GM12874 (cell line): ENCODE data around the gene ZNF329.

ENCODE experiments used
- TF ChIP-seq, protein P1 (sequence below): IDR thresholded peaks from 2 replicates; pipeline ENCODE4 v1.5.1; 2011; ENCODE audit warnings: low read depth, mild to moderate bottlenecking, control low read depth, low read length, moderate library complexity; ENCODE audit not compliant: insufficient read depth

The ZNF329 gene

DNA sequence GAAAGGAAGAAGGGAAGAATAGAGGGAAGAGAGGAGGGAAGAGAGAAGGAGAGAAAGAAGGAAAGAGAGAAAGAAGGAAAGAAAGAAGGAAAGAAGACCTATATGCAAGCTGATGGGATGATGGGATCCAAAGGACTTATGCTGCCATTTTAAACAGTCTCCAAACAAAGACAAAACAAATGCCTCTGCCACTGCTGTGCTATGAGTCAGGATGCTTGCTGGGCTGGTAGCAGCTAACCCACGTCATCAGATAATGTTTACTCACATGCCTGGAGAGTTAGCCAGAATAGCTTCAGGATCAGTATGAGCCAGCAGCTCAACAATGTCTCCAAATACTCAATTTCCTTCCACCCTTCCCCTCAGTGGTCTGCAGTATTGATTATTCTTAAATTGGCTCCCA, 20.3 kb upstream of the ZNF329 start:
- TF ChIP-seq, protein P1, sequence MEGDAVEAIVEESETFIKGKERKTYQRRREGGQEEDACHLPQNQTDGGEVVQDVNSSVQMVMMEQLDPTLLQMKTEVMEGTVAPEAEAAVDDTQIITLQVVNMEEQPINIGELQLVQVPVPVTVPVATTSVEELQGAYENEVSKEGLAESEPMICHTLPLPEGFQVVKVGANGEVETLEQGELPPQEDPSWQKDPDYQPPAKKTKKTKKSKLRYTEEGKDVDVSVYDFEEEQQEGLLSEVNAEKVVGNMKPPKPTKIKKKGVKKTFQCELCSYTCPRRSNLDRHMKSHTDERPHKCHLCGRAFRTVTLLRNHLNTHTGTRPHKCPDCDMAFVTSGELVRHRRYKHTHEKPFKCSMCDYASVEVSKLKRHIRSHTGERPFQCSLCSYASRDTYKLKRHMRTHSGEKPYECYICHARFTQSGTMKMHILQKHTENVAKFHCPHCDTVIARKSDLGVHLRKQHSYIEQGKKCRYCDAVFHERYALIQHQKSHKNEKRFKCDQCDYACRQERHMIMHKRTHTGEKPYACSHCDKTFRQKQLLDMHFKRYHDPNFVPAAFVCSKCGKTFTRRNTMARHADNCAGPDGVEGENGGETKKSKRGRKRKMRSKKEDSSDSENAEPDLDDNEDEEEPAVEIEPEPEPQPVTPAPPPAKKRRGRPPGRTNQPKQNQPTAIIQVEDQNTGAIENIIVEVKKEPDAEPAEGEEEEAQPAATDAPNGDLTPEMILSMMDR: no peak

DNA sequence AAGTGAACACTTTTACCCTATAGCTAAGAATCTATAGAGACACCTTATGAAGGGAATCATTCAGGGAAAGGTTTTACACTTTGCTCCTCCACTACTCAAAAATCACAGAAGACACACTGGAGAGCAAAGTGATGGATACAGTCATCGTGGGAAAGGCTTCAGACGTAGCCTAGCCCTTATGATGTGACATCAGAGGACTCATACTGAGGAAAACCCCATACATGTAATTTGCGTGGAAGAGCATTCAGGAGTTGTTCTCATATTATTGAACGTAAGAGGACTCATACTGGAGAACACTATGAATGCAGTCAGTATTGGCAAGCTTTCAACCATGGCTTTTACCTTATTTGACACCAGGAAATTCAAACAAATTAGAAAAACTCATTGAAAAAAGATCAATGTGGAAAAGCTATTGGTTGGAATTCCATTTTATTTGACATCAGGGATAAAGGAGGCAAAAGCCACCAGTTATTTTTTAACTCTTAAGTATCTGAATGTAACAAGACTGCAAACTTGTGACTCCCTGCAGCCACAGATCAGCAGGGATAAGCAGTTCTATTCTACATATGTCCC, 16.2 kb upstream of the ZNF329 start:
- TF ChIP-seq, protein P1: no peak

GRCh38 chr19:58166268-58166667, 15.7 kb upstream of the ZNF329 start:
- TF ChIP-seq, protein P1: no peak

- TF ChIP-seq, protein P1: no peak
Measured at GRCh38 chr19:58157045-58157728, 6.6 kb upstream of the ZNF329 start.

DNA sequence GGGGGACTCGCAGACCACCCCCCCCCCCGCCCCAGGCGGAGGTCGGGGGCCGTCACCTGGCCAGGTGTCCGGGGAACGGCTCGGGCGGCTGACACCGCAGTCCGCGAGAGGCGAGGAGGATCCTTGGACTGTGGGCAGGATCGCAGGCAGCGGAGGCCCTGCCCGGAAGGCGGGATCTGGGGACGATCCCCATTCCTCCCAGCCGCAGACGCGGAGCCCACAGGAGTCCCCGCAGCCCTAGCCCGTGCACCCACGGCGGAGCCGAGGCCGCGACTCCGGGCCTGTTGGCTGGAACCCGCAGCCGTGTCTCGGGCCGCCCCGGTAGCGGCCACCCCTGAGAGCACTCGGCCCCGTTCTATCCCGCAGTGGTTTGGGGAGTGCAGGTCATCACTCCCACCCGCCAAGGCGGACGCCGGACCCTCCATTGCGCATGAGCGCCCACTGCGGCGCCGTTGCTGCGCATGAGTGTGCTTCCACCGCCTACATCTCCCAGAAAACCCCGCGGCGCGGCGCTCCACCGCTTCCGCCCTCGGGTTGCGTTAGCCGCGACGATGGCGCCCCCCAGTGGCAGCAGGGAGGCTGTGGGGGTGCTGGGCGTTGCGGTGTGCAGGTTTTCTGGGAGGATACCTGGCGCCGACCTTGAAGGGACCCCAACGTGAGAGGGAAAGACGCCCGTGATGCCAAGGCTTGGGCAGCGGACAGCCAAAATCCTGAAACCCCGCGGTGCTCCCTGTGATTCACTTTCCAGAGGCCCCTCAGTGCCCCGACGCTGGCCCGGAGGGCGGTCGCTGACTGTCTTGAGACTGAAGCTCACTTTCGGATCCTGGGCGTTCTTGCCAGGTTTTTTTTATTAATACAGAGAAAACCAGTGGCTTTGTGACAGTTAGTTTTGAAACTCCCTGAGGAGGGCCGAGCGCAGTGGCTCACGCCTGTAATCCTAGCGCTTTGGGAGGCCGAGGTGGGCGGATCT, 4.4 kb upstream of the ZNF329 start:
- TF ChIP-seq, protein P1: peak; percentile 85

- TF ChIP-seq, protein P1: no peak
Measured at GRCh38 chr19:58154287-58154678, 3.7 kb upstream of the ZNF329 start.

DNA sequence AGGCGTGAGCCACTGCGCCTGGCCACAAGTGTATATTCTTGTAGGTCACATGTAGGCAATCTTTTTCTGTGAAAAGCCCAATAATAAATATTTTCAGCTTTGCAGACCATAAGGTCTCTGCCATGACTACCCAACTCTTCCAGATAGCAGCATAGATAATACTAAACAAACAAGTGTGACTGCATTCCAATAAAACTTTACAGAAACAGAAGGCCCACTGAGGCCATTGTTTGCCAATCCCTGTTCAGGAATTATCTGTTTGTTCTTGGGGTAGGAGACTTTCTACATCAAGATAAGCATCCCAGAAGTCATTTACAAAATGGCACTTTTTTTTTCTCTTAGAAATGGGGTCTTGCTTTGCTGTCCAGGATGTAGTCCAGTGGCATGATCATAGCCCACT, 2.8 kb upstream of the ZNF329 start:
- TF ChIP-seq, protein P1: no peak
